ENCODE data around the gene NCOR2.

The NCOR2 gene

DNA sequence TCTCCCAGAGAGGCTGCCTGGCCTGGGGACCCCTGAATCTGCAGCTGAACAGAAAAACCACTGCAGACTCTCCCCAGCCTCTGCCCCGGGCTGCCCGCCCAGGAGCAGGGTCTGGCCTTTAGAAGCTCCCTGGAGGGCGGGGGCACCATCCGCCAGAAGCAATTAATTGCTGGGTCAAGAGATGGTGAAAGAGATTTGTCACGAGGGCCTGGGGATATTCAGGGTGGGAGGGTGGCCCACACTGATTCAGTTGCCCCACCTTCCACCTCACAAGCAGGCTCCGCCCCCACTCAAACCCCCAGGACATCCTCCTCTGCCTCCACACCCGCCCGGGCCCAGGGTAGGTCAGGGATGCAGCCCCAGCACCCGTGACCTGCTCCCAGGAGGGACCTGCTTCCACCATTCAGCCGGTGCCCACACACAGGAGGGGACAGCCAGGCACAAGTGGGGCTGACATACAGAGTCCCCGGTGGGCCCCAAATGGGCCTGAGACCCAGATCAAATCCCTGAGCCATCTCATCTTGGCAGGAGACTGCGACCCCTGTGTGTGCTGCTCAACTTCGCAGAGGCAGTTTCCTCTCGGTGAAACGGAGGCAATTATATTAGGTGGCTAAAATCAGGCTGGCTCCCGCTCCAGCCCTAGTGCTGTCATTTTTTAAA lies 23.0 kb downstream of the NCOR2 start:
- no peak for DNase-seq (ENCODE audit: low read depth)

DNA sequence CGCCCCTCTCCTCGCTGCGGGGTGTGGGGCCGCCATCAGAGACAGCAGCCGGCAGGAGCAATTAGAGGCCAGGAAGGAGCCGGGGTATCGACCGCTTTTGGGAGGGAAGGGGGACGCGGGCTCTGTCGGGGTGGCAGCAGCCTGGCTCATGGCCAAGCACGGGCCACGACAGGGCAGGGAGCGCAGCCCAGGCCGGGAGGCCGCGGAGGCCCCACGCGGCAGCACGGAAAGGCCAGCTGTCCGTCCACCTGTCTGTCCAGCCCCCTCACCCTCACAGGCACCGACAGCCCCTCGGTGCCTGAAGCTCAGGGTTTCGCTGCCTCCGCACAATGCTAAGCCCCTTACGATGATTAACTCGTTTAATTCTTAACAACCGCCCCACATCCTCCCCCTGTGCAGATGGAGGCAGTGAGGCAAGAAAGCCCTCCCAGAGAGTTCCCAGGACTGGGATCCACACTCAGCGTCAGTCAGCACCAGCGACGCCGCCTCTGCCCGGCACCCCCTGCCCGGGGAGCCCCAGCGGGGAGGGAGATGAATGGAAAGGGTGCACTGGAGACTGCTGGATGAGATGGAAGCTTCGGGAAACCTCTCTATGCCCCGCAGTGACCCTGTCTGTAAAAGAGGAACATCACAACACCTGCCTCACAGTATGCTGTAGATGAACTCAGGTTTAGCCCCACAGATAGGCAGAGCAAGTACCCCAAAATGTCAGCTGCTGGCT lies 23.7 kb downstream of the NCOR2 start:
- no peak for DNase-seq (ENCODE audit: low read depth)

DNA sequence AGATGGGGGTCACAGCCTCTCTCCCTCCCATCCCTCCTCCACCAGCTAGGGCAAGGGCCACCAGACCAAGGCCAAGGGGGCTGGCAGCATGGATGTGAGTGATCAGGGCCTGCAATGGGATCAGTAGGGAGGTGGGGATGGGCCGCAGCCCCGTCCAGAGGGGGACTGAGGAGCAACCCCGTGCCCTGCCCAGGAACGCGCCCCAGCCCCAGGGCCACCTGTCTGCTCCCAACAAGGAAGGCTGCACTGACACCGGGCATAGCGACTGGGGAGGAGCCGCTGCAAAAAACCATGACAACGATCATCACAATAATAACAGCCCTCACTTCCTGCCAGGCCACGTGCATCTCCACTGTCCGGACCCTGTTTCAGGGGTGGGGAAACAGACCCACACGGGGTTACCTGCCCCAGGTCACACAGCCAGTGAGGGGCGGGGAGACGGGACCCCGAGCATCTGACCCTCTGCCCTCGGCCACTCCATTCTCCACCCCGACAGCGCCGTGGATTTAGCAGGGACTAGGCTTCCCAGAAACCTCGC lies 24.3 kb downstream of the NCOR2 start:
- DNase-seq (ENCODE audit: low read depth): no peak

DNA sequence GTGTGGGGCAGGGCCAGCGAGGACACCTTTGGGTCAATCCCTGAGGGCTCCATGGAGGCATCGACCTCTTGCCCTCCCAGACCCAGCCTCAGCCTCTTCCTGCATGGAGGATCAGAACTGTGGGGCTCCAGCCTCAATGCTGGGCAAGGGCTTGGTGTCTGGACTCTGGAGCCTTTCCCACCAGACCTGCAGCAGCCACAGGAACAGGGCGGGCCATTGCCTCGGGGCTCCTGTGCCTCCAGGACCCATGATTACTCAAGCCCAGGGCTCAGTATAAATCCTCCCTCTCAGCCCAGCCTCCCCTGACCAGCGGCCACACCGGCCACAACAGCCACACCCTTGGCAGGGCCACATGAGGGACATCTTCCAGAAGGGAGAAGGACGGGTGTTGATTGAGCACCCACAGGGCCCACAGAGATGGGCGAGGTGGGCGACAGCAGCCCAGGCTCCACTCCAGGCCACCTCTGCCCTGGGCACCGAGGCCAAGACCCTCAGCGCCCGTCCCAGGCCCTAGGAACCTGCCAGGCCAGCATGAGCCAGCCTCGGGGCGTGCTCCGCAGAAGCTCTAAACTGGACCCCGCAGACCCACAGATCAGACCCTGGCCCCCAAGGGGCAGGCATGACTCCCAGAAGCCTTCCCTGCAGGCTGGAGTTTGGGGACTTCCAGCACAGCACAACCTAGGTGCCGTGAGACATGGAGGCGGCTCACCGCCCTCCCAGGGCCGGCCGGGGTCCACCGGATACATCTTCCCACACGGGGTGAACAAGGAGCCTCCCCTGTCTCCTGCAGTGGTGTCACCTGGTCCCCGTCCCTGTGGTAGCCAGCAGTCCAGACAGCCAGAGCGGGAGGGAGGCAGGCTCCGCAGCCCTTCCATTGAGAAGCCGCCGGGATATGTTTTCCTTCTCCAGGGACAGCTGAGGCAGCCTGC lies 25.1 kb downstream of the NCOR2 start:
- DNase-seq (ENCODE audit: low read depth): no peak

DNA sequence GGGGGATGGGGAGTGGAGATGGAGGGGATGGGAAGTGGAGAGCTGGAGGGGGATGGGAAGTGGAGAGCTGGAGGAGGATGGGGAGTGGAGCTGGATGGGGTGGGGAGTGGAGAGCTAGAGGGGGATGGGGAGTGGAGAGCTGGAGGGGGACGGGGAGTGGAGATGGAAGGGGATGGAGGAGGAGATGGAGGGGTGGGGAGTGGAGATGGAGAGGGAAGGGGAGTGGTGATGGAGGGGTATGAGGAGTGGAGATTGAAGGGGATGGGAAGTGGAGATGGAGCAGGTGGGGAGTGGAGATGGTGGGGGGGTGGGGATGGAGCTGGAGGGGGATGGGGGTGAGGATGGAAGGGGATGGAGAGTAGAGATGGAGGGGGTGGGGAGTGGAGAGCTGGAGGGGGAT lies 26.1 kb downstream of the NCOR2 start:
- DNase-seq (ENCODE audit: low read depth): no peak

DNA sequence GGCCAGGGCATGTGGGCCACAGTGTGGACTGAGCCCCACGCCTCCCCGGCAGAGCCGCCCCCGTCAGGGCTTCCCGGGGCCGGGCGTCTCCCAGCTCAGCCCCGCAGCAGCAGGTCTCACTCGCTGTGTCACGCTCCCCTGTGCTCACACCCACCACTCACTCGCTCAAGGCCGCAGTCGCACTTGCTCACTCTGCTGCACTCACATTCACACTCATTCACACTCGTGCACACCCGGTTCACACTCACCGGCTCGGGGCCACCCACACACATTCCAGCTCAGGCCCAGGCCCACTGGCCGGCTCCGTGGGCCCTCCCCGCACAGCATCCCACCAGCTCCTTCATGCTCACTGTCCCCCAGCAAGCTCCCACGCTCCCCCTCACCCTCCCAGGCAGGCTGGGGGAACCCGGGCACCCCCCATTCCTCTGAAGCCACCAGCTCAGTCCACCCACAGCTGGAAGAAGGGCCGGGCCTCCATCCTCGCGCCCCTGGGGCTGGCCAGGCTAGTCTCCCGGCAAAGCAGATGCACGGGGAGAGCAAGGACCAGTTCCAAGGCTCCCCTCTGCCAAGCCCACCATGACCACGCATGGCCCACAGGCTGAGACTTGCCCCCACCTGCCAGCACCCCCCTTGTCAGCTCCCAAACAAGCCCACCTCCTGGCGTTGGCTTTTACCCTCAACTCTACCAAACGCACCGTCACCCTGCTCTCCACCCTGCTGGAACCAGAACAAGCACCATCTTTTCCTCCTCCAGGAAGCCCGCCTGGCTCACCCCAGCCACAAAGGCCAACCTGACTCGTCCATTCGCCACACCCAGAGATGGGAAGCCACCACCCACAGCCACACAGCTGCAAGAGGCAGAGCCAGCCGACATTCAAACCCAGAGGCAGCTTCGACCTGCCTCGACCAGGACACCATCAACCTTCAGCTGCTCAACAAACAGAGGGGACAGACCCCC lies 28.0 kb downstream of the NCOR2 start:
- no peak for DNase-seq (ENCODE audit: low read depth)

DNA sequence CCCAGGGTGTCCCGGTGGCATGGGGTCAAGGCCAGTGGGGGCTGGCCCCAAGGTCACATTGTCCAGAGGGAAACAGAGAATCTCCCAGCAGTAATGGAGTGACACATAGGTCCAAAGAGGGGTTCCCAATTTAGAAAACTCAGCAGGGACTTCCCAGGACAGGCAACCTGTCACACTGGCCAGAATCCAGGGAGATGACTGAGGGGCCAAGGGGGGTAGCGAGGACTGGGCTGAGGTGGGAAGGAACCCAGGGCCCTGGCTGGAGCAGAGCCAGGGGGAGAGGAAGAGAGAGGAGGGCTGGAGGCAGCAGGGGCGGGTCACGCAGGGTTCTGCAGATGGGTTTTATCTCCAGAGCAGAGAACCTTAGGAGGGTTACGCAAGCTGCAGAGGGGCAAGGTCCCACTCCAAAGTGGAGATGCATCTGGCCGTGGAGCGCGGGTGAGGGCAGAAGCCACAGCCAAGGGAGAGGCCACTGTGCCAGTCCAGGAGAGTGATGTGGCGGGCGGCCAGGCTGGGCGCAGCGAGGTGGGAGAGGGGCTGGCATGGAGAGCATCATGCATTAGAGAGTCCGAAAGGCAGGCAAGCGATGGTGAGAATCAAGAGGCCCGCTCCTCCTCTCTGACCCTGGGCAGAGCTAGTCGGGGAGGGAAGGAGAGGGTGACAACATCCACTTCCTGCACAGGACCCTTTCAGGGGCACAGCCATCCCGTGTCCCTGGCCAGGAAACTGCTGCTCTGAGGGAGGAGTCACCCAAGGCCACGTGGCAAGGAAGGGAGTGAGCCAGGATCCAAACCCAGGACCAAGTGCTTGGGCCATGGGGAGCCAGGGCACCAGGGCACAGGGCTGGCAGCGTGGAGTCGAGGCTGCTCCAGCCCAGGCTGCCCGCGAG lies 29.0 kb downstream of the NCOR2 start:
- no peak for DNase-seq (ENCODE audit: low read depth)

DNA sequence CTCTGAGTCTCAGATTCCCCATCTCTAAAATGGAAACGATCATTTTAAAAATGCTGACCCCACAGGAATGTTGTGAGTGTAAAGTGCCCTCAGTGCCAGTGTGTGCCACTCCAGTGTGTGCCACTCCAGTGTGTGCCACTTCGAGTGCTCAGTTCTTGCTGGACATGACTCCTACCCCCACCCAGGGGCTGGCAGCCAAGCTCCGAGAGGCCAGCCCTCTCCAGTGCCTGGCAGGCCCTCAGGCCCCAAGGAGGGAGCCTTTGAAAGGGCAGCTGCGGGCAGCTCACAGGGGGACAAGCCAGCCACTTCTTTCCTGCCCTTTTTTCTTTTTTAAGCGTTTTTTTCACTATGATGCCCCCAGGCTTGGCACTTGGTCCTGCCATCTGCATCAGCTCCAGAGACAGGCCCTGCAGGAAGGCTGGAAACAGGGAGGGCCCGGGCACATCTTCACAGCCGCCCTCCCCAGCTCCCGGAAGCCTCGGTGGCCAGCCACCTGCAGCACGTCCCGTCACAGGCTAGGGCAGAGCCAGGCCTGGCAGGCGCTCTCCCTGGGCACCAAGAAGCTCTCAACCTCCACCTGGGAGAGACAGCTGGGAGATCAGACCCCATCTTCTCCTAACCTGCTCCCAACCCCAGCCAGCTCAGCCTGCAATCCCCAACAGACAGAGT lies 29.8 kb downstream of the NCOR2 start:
- DNase-seq (ENCODE audit: low read depth): no peak

DNA sequence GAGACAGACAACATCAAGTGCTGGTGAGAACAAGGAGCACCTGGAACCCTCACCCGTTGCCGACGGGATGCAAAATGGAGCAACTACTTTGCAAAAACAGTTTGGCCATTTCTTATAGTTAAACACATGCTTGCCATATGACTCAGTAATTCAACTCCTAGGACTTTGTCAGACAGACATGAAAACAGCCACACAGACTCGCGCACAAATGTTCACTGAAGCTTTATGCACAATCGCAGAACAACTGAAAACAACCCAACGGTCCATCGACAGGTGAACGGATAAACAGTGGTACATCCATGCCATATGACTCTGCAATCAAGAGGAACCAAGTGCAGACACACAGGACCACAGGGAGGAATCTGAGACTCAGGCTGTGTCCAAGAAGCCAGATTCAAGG lies 30.8 kb downstream of the NCOR2 start:
- DNase-seq (ENCODE audit: low read depth): no peak

DNA sequence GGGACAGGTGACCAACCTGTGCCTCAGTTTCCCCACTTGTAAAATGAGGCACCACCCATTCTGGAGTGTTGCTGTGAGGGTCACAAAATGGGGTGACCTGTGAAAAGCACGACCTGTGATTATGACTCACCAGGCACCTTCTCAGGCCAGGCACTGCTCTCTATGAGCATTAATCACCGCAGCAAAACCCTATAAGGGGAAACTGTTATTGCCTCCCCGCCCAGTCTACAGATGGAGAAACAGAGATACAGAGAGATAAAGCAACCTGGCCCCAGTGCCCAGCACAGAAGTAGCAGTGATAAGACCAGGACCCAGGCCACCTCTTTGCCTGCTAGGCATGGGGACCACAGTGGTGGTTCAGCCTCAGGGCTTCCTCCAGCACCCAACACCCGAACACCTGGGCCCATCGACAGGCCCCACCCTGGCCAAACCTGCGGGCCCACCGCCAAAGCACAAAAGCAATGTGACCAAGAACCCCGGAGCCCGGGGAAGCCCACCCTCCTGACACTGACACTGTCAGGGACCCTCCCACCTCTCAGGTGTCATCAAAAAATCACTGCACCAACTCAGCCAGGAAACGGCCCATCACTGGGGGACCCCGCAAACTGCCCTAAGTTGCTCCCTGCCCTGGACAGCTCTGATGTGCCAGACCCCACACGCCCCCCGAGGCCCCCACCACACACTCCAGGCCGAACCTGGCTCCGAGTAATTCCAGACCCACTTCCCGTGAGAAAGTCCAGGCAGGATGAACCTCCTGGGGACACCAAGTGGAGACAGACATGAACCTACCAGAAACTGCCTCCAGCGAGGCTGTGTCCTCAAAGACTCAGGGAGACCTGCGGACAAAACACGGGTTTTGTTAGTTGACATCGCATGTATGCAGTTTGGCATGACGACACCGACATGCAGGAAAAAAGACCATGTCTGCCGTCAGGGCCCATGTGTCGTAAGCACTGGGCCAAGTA lies 32.4 kb downstream of the NCOR2 start:
- no peak for DNase-seq (ENCODE audit: low read depth)

DNA sequence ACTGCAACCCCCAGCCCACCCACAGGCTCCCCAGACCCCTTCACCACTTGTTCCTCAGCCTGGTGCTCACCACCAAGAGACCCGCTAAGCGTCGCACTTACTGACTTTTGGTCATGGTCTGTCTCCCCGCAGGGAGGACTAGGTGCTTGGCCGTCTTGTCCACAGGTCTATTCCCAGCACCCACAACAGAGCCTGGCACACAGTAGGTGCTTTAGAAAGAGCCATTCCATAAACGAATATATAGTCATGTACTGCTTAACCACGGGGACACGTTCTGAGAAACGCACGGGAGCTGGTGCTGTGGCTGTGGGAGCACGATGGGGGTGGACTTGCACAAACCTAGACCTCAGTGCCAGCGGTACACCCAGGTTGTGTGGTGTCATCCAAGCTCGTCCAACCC lies 34.0 kb downstream of the NCOR2 start:
- no peak for DNase-seq (ENCODE audit: low read depth)

DNA sequence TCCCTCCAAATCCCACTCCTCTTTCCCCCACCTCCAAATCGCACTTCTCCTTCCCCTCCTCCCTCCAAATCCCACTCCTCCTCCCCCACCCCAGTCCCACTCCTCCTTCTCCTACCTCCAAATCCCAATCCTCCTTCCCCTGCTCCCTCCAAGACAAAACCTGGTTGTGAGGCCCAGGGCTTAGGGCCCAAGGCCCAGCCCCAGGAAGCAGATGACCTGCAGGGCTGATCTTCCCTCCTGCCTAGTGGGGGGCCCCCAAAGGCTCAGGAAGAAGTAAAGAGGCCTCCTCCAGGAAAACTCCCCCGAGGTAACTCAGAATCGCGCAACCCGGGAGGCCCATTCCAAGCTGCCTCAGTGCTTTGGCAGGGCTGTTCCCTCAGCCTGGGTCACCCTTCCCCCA lies 34.4 kb downstream of the NCOR2 start:
- no peak for DNase-seq (ENCODE audit: low read depth)

DNA sequence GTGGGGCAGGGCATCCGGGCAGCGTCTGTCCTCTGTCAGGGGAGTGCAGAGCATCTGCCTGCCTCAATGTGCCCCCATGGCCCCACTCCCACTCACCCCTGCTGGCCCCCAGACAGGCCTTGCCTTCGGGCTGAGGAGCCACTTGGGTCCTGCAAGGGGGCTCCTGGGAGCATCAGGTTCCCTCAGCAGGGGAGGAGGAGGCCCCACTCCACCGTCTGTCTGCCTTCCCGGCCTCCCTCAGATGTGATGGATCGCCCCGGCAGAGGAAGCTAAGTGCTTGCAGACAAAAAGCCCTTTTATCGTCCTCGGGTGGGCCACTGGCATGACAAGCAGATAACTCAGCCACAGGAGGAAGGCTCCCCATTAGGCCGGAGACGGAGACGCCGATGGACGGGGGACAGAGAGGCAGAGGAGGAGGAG lies 35.1 kb downstream of the NCOR2 start:
- no peak for DNase-seq (ENCODE audit: low read depth)

DNA sequence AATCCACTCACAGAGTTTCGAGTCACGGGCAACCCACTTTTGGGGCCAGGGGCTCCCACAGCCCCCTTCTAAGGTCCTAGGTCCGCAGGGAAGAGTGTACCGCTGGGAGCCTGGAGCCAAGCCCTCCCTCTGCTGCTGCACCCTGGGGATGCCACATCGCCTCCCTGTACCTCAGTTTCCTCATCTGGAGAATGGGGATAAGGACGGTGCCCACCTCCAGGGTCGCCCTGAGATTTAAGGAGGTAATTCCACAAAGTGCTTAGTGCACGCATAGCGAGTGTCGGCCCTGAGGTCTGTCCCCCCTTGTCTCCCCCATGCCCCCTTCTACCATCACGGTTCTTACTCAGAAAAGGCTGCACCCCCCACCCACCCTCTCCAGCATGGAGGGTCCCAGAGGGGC lies 35.5 kb downstream of the NCOR2 start:
- no peak for DNase-seq (ENCODE audit: low read depth)

DNA sequence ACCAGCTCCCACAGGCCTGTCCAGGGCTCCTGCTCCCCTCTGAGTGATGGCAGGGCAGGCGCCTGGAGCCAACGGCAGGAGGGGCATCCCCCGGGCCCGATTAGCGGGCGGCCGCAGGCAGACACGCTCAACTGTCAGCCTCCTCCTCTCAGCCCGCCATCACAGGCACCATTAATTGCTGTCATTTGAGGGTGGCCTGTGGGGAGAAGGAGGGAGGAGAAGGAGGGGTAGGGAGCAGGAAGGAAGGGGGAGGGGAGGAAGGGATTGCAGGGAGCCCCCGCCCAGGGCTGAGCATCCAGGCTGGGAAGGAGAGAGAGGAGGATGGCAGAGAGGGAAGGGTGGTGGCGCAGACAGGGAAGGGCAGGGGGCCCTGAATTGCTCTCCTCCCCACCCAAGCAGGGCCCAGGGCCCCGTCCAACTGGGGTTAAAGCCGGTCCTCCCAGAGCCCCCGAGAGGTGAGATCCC lies 36.1 kb downstream of the NCOR2 start:
- DNase-seq (ENCODE audit: low read depth): no peak

DNA sequence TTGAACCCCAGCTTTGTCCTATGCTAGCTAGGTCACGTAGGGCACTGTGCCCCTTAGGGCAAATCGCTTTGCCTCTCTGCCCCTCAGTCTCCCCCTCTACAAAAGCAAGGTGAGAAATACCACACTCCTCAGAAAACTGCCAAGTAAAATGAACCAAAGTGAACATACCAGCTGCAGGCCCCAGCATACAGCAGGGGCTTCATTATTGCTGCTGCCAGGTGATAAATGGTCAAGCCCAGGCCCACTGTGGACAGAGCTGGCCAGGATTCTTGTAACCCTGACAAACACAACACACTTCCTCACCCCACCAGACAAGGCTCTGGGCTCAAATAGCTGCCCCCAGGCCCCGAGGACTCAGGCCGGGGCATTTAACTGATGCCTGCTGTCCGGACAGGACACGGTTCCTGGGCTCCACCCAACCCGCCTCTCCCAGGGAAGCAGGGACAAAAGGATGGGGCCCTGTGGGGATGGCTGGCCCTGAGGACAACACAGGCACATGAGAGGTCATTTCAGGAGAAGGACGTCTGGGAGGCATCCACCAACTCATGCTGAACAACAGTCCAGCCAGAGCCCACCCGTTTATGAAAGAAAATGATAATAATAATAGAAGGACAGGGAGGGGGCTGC lies 36.7 kb downstream of the NCOR2 start:
- no peak for DNase-seq (ENCODE audit: low read depth)

DNA sequence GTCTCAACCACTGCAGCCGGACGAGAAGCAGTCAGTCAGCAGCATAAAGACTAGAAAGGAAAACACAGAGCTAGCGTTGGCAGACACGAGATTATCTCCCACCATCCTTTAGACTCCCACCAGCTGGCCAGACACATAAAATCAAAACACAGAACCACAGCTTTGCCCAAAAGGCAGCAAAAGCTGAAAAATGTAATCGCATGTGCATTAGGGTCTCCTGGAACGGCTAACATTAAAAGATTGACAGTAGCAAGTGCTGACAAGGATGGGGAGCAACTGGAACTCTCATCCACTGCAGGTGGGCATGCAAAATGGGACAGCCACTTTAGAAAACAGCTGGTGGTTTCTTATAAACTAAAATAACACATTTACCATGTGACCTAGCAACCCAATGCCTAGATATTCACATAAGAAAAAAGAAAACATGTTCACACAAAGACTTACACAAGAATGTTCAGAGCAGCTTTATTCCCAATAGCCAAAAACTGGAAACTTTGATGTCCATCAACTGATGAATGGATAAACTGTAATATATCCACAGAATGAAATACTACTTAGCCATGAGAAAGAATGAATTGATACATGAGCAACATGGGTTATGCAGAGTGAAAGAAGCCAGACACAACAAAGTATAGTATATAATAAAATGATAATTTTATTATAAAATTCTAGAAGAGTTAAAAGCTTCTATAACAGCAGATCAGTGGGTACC lies 37.7 kb downstream of the NCOR2 start:
- no peak for DNase-seq (ENCODE audit: low read depth)
